Diencephalon (tissue), 1 donor: ENCODE measurements around the gene PHF20. TPM values are rescaled to one million over a fixed set of nuclear protein-coding genes. Genes with fewer than 3 reads are reported as not detected.

Source experiments
- small RNA-seq: library from RNA; depleted of rRNA; stranded (forward); fragments of <200 nt; gene quantifications from one replicate; pipeline ENCODE3, GENCODE V24; 2014
- total RNA-seq: library from RNA; depleted of rRNA; stranded (reverse); fragments of >200 nt; gene quantifications from one replicate; pipeline ENCODE4 v1.2.3, GENCODE V29; 2014

Gene PHF20
- 50.5 TPM for total RNA-seq

DNA sequence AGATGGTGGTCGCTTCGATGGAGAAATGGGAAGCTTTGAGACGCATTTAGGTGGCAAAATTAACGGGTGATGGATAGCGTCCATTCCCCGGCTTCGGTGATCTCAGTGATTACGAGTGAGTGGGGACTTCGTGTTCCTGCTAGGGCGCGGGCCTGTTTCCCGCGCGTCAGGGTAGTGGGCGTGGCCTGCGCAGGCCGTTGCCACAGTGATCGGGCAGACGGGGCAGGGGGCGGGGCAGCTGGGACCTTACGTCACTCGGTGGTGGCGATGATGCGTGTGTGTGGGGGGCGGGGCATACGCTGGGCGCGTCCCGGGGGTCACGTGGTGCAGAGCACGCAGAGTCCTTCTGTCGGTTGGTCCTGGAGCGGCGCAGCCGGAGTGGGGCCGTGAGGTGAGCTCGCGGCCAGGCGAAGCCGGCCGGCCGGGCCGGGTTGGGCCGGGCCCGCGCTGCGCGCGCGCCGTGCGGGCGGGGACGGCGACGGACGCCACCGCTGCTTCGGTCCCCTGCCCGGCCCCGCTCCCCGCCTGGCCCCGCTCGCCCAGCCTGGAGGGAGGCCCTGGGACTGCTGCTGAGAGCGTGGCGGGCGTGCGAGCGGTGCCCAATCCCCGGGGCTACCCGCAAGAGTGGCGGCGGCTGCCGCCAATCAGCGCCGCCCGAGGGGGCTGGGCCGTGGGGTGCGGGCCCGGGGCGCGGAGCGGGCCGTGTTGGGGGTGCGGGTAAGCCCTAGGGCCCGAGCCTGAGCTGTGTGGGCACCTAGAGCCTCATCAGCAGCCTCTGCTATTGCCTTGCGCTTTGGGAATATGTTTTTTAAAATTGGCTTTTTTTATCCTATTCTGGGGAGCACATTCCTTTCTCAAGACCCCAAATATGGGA lies at the start of gene PHF20:
TSS of gene PHF20 (plus strand) at position 327 of the 874 bp plus-strand sequence. CDS start 29,508 bp downstream, outside the sequence.

DNA sequence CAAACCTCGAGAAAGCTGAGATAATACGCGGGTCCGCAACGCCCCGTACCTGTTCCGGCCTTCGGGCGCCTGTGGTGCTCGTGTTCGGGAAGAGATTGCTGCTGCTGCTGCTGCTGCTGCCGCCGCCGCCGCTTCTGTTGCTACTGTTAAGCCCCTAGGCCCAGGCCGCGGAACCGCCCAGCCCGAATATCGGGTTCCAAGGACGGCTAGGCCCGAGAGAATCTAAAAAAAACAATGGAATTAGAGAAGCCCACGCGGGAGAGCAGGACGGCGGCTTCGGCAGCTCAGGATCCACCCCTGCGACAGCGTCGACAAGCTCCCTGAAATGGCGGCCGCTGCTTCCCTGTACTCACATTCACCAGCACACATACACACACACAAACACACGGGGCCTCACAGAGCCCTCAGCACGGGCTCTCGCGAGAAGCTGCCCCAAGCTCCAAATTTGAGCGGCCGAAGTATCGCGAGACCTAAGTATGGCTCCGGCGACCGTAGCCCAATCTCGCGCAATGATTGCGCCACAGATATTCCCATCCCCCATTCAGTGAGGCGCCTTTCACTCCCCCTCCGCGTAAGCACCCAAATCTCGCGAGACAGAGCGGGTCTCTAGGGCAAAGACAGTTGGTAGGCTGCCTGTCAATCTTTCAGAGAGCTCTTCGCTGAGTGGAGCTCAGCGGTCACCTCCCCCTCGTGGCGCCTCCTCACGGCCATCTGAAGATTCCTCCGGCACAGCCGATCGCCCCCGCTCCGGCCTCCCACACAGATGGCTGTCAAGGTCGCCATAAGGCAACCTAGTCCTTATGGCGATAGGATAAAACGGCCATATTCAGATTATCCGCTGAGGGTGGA lies 29.7 kb upstream of the PHF20 start, which contains the start of gene RBM39:
TSS of gene RBM39 (minus strand) at position 369 of the 849 bp plus-strand sequence. CDS start 1,386 bp downstream, outside the sequence.

DNA sequence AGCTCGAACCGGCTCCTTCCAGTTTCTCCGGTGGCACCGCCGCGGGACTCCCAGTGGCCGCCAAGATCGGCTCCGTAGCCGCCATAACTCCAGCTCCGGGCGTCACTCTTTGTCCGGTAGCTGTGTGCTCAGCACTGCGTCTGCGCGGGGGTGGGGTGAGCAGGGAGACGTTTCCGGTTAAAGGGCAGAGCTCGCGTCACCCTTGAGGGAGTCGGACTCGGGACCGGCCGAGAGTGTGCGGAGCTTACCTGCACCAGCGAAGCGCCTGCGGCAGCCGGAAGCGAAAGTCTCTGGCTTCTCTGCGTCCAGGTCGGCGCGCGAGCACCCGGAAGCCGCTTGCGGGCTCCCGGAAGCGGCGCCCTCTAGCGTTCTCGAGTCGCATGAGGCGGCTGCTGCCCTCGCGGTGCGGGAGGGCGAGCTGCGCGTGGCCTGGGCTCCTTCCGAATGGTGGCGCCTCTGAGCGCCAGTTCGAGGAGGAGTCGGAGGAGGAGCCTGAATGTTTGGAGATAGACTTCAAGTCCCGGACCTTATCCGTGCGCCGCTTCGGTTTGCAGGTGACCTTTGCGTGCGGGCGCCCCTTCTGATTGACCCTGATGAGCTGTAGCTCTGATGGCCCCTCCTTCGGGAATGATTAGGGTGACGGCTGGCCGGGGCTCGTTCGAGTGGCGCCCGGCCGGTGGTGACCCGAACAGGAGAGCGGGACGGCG lies 182.5 kb downstream of the PHF20 start, which contains the start of gene SCAND1:
TSS of gene SCAND1 (minus strand) at position 303 of the 707 bp plus-strand sequence. CDS start at position 85, 218 bp downstream.

DNA sequence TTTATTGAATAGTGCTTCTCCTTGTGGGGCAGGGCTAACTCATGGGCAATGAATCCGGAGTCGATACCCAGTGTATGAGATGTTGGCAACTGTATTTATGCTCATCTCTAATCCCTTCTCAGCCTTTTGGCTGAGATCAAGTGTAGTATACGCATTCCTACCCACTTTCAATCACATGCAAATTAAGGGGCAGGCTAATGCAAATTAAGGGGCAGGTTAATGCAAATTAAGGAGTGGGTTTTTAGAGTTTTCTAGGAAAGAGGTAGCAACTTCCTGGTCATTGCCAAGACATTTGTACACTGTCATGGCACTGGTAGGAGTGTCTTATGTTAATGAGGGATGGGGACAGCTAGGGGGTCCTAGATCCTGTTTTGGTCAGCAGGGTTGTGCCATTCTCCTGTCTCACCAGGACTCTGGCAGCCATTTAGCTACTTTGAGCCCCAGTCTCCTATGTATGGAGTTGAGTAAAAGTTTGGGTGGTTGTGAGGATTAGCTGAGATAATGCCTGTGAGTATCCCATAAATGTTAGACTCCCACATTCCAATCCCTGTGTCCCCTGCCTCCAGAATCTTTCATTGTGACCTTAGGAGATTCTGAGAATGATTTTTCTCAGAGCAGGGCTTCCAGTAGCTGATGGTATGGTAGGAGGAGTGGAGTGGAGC lies 196.3 kb downstream of the PHF20 start, which contains the start of gene CNBD2:
TSS of gene CNBD2 (plus strand) at position 612 of the 662 bp plus-strand sequence. CDS start 173 bp downstream, outside the sequence.

Small RNA genes within 50 kb of the gene (small RNA-seq; reads per million reads assigned to genes)
- not detected for gene COX7BP2
- not detected for gene HIGD1AP16
- gene RF00019, result not detected
- gene RF00026, result not detected
- 0.08 reads per million for gene RNU4-40P
- gene RNU6-937P, result not detected

Other genes with a start within 250 kb of the PHF20 start
- not detected for gene C20orf173, start 242.4 kb upstream of the PHF20 start, total RNA-seq
- gene ERGIC3, start 229.9 kb upstream of the PHF20 start, total RNA-seq, result 212 TPM
- 1.6 TPM for gene SPAG4, start 156.2 kb upstream of the PHF20 start, total RNA-seq
- 53.1 TPM for gene CPNE1, start 107.1 kb upstream of the PHF20 start, total RNA-seq
- 81.4 TPM for gene RBM12, start 107.1 kb upstream of the PHF20 start, total RNA-seq
- 30.0 TPM for gene NFS1, start 72.7 kb upstream of the PHF20 start, total RNA-seq
- 66.0 TPM for gene ROMO1, start 72.6 kb upstream of the PHF20 start, total RNA-seq
- gene RBM39, start 29.8 kb upstream of the PHF20 start, total RNA-seq, result 367 TPM
- gene SCAND1, start 182.5 kb downstream of the PHF20 start, total RNA-seq, result 26.5 TPM
- gene CNBD2, start 196.6 kb downstream of the PHF20 start, total RNA-seq, result 3.7 TPM